Left lung (tissue), 10 donors: Measurements from ENCODE around the gene PNCK. TPM values are rescaled to one million over a fixed set of nuclear protein-coding genes. Genes with fewer than 3 reads are reported as not detected.

Source experiments
- ATAC-seq: fragments of 200-7000 bp; cut with Tn5 transposase; one replicate; pipeline ENCODE4 v1.9.1; 2020; ENCODE audit warnings: moderate library complexity
- DNase-seq, 4 donors: peaks; one replicate each; pipeline ENCODE4 v3.0.0-alpha.2; 2013 to 2020
- H3K27ac ChIP-seq, 2 donors: fragments of 200-600 bp; sonication (generic) in 1 of 2; one replicate each; pipeline versions ENCODE4 v1.5.0 to v1.8.0; 2020 to 2021
- H3K27me3 ChIP-seq, 2 donors: fragments of 200-600 bp; sonication (generic) in 1 of 2; one replicate each; pipeline versions ENCODE4 v1.5.0 to v1.8.0; 2020 to 2021
- H3K36me3 ChIP-seq, 2 donors: fragments of 200-600 bp; sonication (generic) in 1 of 2; one replicate each; pipeline versions ENCODE4 v1.5.0 to v1.8.0; 2020 to 2021
- H3K4me1 ChIP-seq, 2 donors: fragments of 200-600 bp; one replicate each; pipeline ENCODE4 v1.8.0; 2021
- H3K4me3 ChIP-seq, 2 donors: fragments of 200-600 bp; sonication (generic) in 1 of 2; one replicate each; pipeline versions ENCODE4 v1.5.0 to v1.8.0; 2020 to 2021; ENCODE audit warnings: mild to moderate bottlenecking in 1 of 2
- H3K9me3 ChIP-seq, 2 donors: fragments of 200-600 bp; sonication (generic) in 1 of 2; one replicate each; pipeline versions ENCODE4 v1.5.0 to v1.8.0; 2020 to 2021
- CTCF ChIP-seq, 2 donors: fragments of 200-600 bp; sonication (generic) in 1 of 2; IDR thresholded peaks; one replicate each; pipeline versions ENCODE4 v1.5.0 to v1.8.0; 2021; ENCODE audit warnings: antibody characterized with exemption in 2 of 2
- intact Hi-C, 2 donors: fragments of 100-400 bp; cut with DNase I; formaldehyde crosslinking; loops; one replicate each; pipeline versions ENCODE4 v1.11.2 to v1.14.2; 2022
- polyA plus RNA-seq, 6 donors: library from polyadenylated mRNA; unstranded; fragments of 120-200 nt; gene quantifications; one replicate each; pipeline ENCODE4 v1.2.1, GENCODE V29; 2013; ENCODE audit not compliant: insufficient read length in 6 of 6
- total RNA-seq, 2 donors: library from RNA; stranded (reverse); fragmentation: NEBNext Ultra II Directional; extraction: Animal tissue kit (Norgen Biotek cat#: 25700); gene quantifications; one replicate each; pipeline ENCODE4 v1.2.1, GENCODE V29; 2021
- donor health status: DM: no; HTN: yes; CAD: no.
- donor health status: DM: no; HTN: no; CAD: no.

The PNCK gene
- total and polyA plus RNA-seq, 8 donors: 0.34 to 1.4 (median 0.67) TPM; not detected in 1

- H3K27ac ChIP-seq: no peak overlapping the region
- no peak for TF ChIP-seq CTCF (IDR thresholded peaks at IDR 0.05)
- intact Hi-C loops: no loop called here
- no peak overlapping the region for H3K4me3 ChIP-seq
- H3K36me3 ChIP-seq: no peaks in the 10 kb centered on the region
- no peaks in the 10 kb centered on the region for H3K9me3 ChIP-seq
- DNase-seq: peak in 2 of 4 donors; percentile 10 to 28
- ATAC-seq: no peak
- H3K4me1 ChIP-seq: no peaks in the 10 kb centered on the region
- no peaks in the 10 kb centered on the region for H3K27me3 ChIP-seq
These were observed 48.2 kb downstream of the PNCK start for GRCh38 chrX:153625271-153626024.

GRCh38 chrX:153624196-153625091, 49.2 kb downstream of the PNCK start:
- no peaks in the 10 kb centered on the region for H3K27me3 ChIP-seq
- peak in 1 of 4 donors; percentile 31 for DNase-seq

GRCh38 chrX:153623310-153624029, 50.1 kb downstream of the PNCK start:
- no peak overlapping the region for H3K27ac ChIP-seq
- H3K27me3 ChIP-seq: peaks cover 0 to 2% of the 10 kb centered on the region in 2 donors
- H3K9me3 ChIP-seq: no peaks in the 10 kb centered on the region
- ATAC-seq (no peak), DNase-seq (peak in 1 of 4 donors; percentile 21)
- TF ChIP-seq CTCF (IDR thresholded peaks at IDR 0.05): no peak
- no peaks in the 10 kb centered on the region for H3K36me3 ChIP-seq
- H3K4me1 ChIP-seq: no peaks in the 10 kb centered on the region
- H3K4me3 ChIP-seq: no peak overlapping the region
- intact Hi-C loops: no loop called here

More at GRCh38 chrX:153624196-153625091, 49.2 kb downstream of the PNCK start:
- H3K9me3 ChIP-seq: no peaks in the 10 kb centered on the region
- no peak overlapping the region for H3K4me3 ChIP-seq
- H3K27ac ChIP-seq: no peak overlapping the region
- no peak for ATAC-seq
- no peak for TF ChIP-seq CTCF (IDR thresholded peaks at IDR 0.05)
- H3K36me3 ChIP-seq: no peaks in the 10 kb centered on the region
- intact Hi-C loops: no loop called here
- no peaks in the 10 kb centered on the region for H3K4me1 ChIP-seq

GRCh38 chrX:153622661-153623309, 50.8 kb downstream of the PNCK start:
- intact Hi-C loops: no loop called here
- Histone ChIP-seq H3K27me3 (peaks cover 0 to 7% of the 10 kb centered on the region in 2 donors), H3K4me1 (no peaks in the 10 kb centered on the region), H3K36me3 (no peaks in the 10 kb centered on the region), H3K4me3 (no peak overlapping the region), H3K27ac (no peak overlapping the region), H3K9me3 (no peaks in the 10 kb centered on the region)
- DNase-seq (no peak), ATAC-seq (no peak)
- no peak for TF ChIP-seq CTCF (IDR thresholded peaks at IDR 0.05)
